ENCODE measurements around the gene PDK4. TPM values are rescaled to one million over a fixed set of nuclear protein-coding genes. Genes with fewer than 3 reads are reported as not detected.

PDK4 gene
- total RNA-seq, 2 donors from 2014 or later: 0.18 to 0.20 TPM

- ATAC-seq: no peak
- Mint-ChIP-seq H3K4me3 (peak overlapping the region; percentile 6), H3K27me3 (peaks cover 19% of the 10 kb centered on the region), H3K4me1 (no peaks in the 10 kb centered on the region), H3K27ac (no peak overlapping the region), H3K36me3 (ENCODE audit: low read depth) (no peaks in the 10 kb centered on the region)
- DNase-seq: no peak
- H3K9me3 ChIP-seq (ENCODE audit: control insufficient read depth, low read length, poor library complexity, severe bottlenecking): no peaks in the 10 kb centered on the region
These were observed 544 bp downstream of the PDK4 start for GRCh38 chr7:95595746-95596197.

GRCh38 chr7:95594185-95594584 is 2.1 kb downstream of the PDK4 start:
- Mint-ChIP-seq H3K4me1 (no peaks in the 10 kb centered on the region), H3K27ac (no peak overlapping the region), H3K27me3 (peaks cover 19% of the 10 kb centered on the region), H3K4me3 (no peak overlapping the region), H3K36me3 (ENCODE audit: low read depth) (no peaks in the 10 kb centered on the region)
- no peaks in the 10 kb centered on the region for H3K9me3 ChIP-seq (ENCODE audit: control insufficient read depth, low read length, poor library complexity, severe bottlenecking)
- ATAC-seq (no peak), DNase-seq (no peak)

- H3K36me3 Mint-ChIP-seq (ENCODE audit: low read depth): no peaks in the 10 kb centered on the region
- no peaks in the 10 kb centered on the region for H3K4me1 Mint-ChIP-seq
- DNase-seq: no peak
- no peak overlapping the region for H3K4me3 Mint-ChIP-seq
- peaks cover 18% of the 10 kb centered on the region for H3K27me3 Mint-ChIP-seq
- no peak overlapping the region for H3K27ac Mint-ChIP-seq
- no peaks in the 10 kb centered on the region for H3K9me3 ChIP-seq (ENCODE audit: control insufficient read depth, low read length, poor library complexity, severe bottlenecking)
- no peak for ATAC-seq
These were observed 3.0 kb downstream of the PDK4 start for GRCh38 chr7:95593343-95593742.

DNA sequence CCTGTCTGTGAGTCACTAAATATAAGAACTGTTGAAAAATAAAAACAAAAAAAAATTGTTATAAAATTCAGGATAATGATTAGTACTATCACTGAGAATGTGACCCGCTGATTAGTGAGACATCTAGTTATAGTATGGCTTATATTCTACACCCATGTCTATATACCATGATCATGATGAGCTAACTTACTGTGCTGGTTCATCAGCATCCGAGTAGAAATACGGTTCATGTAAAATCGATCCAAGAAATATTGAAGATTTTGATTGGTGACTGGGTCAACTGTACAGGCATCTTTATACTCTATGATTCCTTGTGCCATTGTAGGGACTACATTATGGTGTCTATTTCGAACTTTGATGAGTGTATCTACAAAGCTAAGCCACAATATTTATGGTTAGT is 3.7 kb downstream of the PDK4 start:
- H3K4me1 Mint-ChIP-seq: no peaks in the 10 kb centered on the region
- DNase-seq: no peak

DNA sequence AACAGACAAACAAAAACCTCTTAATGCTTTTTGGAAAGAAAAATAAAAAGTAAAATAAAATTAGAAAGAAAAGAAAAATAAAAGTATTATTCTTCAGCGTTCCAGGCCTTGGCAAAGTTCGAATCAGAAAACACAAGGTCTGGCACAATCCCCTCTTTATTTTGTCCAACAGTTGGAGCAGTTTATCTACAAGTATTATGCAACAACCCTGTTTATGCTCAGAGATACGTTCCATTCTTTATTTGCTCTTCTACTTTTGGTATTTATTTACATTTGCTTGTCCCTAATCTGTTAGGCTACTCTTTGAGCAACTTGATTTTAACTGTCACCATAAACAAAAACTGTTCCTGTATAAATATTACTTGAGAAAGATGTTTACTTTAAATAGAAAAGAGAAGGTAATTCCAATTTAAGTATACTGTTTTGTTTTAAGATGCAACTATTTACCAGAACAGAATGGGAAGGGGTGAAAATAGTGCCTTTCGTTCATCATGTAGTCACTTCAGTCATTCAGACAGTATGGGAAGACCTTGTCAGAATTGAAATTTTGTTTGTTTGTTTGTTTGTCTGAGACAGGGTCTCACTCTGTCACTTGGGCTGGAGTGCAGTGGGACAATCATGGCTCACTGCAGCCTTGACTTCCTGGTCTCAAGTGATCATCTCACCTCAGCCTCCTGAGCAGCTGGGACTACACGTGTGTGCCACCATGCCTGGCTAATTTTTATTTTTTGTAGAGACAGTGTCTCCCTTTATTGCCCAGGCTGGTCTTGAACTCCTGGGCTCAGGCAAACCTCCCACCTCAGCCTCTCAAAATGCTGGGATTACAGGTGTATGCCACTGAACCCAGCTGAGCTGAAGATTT is 5.7 kb downstream of the PDK4 start:
- H3K36me3 Mint-ChIP-seq (ENCODE audit: low read depth): no peaks in the 10 kb centered on the region
- no peak overlapping the region for H3K27ac Mint-ChIP-seq
- ATAC-seq: no peak
- no peak for DNase-seq
- peaks cover 9% of the 10 kb centered on the region for H3K27me3 Mint-ChIP-seq
- no peak overlapping the region for H3K4me3 Mint-ChIP-seq
- H3K4me1 Mint-ChIP-seq: no peaks in the 10 kb centered on the region
- no peaks in the 10 kb centered on the region for H3K9me3 ChIP-seq (ENCODE audit: control insufficient read depth, low read length, poor library complexity, severe bottlenecking)

More for the DNA sequence above, 3.7 kb downstream of the PDK4 start:
- no peak for ATAC-seq
- Mint-ChIP-seq H3K4me3 (no peak overlapping the region), H3K27ac (no peak overlapping the region), H3K36me3 (ENCODE audit: low read depth) (no peaks in the 10 kb centered on the region), H3K27me3 (peaks cover 12% of the 10 kb centered on the region)
- no peaks in the 10 kb centered on the region for H3K9me3 ChIP-seq (ENCODE audit: control insufficient read depth, low read length, poor library complexity, severe bottlenecking)

DNA sequence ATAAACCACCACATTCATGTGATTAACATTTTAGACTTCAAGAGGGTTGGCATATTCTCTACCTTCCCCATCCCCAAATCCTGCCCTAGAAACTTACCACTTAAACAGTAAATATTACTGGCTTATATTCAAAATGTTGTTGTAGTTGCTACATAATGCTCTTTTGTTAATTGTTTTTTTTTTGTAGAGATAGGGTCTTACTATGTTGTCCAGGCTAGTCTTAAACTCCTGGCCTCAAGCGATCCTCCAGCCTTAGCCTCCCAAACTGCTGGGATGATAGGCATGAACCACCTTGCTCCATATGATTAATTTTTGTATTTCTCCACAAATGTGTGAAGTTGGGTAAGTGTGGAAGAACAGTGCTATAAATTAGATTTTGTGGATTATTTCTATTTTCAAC is 6.5 kb downstream of the PDK4 start:
- Mint-ChIP-seq H3K36me3 (ENCODE audit: low read depth) (no peaks in the 10 kb centered on the region), H3K4me3 (no peak overlapping the region), H3K27me3 (peaks cover 4% of the 10 kb centered on the region), H3K27ac (no peak overlapping the region), H3K4me1 (no peaks in the 10 kb centered on the region)
- no peaks in the 10 kb centered on the region for H3K9me3 ChIP-seq (ENCODE audit: control insufficient read depth, low read length, poor library complexity, severe bottlenecking)
- ATAC-seq: no peak
- no peak for DNase-seq

- Mint-ChIP-seq H3K36me3 (ENCODE audit: low read depth) (no peaks in the 10 kb centered on the region), H3K27me3 (peaks cover 4% of the 10 kb centered on the region), H3K27ac (no peak overlapping the region)
These were observed 7.3 kb downstream of the PDK4 start for GRCh38 chr7:95589031-95589430.

DNA sequence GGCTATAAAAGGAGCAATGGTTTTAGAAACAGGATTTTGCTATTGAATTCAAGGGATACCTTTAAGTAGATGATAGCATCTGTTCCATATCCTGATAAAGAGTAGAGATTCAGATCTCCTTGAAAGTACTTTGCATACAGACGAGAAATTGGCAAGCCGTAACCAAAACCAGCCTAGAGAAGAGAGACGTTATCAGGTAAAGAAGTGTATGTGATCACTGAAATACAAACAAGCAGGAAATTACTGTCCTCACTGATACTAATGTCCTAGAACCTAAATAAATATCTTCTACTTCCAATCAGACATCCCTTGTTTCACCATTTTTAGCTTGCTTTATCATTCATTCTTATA is 9.4 kb downstream of the PDK4 start:
- no peak for ATAC-seq
- no peak for DNase-seq
- peaks cover 4% of the 10 kb centered on the region for H3K27me3 Mint-ChIP-seq
- H3K4me1 Mint-ChIP-seq: no peaks in the 10 kb centered on the region
- H3K9me3 ChIP-seq (ENCODE audit: control insufficient read depth, low read length, poor library complexity, severe bottlenecking): no peaks in the 10 kb centered on the region
- H3K27ac Mint-ChIP-seq: no peak overlapping the region
- no peak overlapping the region for H3K4me3 Mint-ChIP-seq
- H3K36me3 Mint-ChIP-seq (ENCODE audit: low read depth): no peaks in the 10 kb centered on the region

More at GRCh38 chr7:95589031-95589430, 7.3 kb downstream of the PDK4 start:
- no peaks in the 10 kb centered on the region for H3K4me1 Mint-ChIP-seq
- no peaks in the 10 kb centered on the region for H3K9me3 ChIP-seq (ENCODE audit: control insufficient read depth, low read length, poor library complexity, severe bottlenecking)
- ATAC-seq (no peak), DNase-seq (no peak)
- H3K4me3 Mint-ChIP-seq: no peak overlapping the region

DNA sequence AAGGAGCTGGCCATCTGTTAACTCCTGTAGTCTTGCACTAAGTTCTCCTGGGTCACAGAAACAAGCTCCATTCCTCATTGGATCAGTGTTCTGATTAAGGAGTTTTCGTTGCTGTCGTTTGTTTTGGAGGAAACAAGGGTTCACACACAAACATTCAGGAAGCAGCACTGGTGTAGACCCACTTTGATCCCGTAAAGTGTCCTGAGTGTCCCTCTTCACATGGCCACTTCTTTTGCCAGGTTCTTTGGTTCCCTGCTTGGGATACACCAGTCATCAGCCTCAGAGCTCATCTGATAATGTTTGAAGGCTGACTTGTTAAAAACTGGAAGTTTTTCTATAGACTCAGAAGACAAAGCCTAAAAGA is 10.9 kb downstream of the PDK4 start:
- Mint-ChIP-seq H3K4me3 (no peak overlapping the region), H3K36me3 (ENCODE audit: low read depth) (no peaks in the 10 kb centered on the region), H3K27ac (no peak overlapping the region), H3K4me1 (no peaks in the 10 kb centered on the region), H3K27me3 (peaks cover 4% of the 10 kb centered on the region)
- ATAC-seq: no peak
- no peak for DNase-seq
- no peaks in the 10 kb centered on the region for H3K9me3 ChIP-seq (ENCODE audit: control insufficient read depth, low read length, poor library complexity, severe bottlenecking)

- ATAC-seq (no peak), DNase-seq (no peak)
- no peaks in the 10 kb centered on the region for H3K4me1 Mint-ChIP-seq
- no peak overlapping the region for H3K27ac Mint-ChIP-seq
- no peak overlapping the region for H3K4me3 Mint-ChIP-seq
- no peaks in the 10 kb centered on the region for H3K9me3 ChIP-seq (ENCODE audit: control insufficient read depth, low read length, poor library complexity, severe bottlenecking)
- peaks cover 4% of the 10 kb centered on the region for H3K27me3 Mint-ChIP-seq
- H3K36me3 Mint-ChIP-seq (ENCODE audit: low read depth): no peaks in the 10 kb centered on the region
These were observed 11.4 kb downstream of the PDK4 start for GRCh38 chr7:95584769-95585425.

DNA sequence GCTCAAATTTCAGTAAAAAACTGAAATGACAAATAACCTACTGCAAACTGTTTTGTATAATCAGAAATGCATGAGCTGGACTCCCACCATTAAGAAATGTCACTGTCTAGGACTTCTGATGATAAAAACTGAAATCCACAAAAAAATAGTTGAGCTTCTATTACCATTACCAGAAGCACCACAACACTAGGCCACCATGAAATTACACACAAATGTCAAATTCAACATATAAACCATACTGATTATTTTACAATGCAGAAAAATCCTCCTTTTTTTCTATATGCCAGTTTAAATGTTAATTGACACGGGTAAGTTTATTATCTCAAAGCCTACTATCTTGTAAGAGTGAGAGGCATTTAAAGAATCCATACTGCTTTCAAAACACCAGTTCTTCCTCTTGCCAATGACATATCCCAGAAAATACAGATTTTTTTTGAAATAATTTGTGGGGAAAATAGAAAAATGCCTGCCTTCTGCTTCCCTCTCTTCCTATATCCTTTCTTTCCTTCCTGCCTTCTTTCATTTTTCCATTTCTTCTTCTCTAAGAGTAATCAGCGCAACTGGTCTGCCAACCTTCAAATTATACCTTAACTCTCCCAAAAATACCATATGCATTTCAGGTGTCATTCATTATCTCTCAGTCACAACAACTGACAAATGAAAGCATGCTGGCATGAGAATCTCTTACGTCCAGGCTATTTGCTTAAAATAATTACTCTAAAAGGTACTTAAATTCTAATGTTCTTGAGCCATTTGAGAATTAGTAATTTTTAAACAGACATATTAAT is 12.3 kb downstream of the PDK4 start:
- H3K27me3 Mint-ChIP-seq: peaks cover 4% of the 10 kb centered on the region
- H3K36me3 Mint-ChIP-seq (ENCODE audit: low read depth): no peaks in the 10 kb centered on the region
- no peak for DNase-seq
- H3K4me3 Mint-ChIP-seq: no peak overlapping the region
- no peaks in the 10 kb centered on the region for H3K4me1 Mint-ChIP-seq
- H3K27ac Mint-ChIP-seq: no peak overlapping the region
- no peak for ATAC-seq
- no peaks in the 10 kb centered on the region for H3K9me3 ChIP-seq (ENCODE audit: control insufficient read depth, low read length, poor library complexity, severe bottlenecking)

GRCh38 chr7:95582578-95583293 is 13.6 kb downstream of the PDK4 start:
- peaks cover 4% of the 10 kb centered on the region for H3K27me3 Mint-ChIP-seq
- H3K27ac Mint-ChIP-seq: no peak overlapping the region
- H3K4me3 Mint-ChIP-seq: no peak overlapping the region
- no peaks in the 10 kb centered on the region for H3K4me1 Mint-ChIP-seq
- ATAC-seq: no peak
- no peak for DNase-seq
- no peaks in the 10 kb centered on the region for H3K36me3 Mint-ChIP-seq (ENCODE audit: low read depth)
- H3K9me3 ChIP-seq (ENCODE audit: control insufficient read depth, low read length, poor library complexity, severe bottlenecking): no peaks in the 10 kb centered on the region

DNA sequence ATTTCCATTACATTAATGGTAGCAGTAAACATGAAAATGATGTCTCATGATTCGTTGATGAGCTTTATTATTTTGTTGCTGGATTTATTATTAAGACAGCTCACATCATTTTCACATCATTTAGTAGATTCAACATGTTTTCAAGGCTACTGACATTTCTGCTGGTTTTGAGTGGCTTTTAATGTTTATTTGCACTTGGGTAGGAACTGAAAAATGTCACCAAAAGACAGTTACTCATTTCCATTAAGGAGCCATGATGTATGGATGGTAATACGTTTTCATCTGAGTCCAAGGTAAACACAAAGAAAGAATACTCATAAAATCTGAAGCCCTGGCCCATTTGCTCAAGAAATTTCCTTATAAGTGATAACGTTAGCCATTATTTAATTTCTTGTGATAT is 14.8 kb downstream of the PDK4 start:
- H3K27me3 Mint-ChIP-seq: no peaks in the 10 kb centered on the region
- H3K4me1 Mint-ChIP-seq: no peaks in the 10 kb centered on the region
- DNase-seq (no peak), ATAC-seq (no peak)
- no peaks in the 10 kb centered on the region for H3K9me3 ChIP-seq (ENCODE audit: control insufficient read depth, low read length, poor library complexity, severe bottlenecking)
- no peak overlapping the region for H3K4me3 Mint-ChIP-seq
- no peaks in the 10 kb centered on the region for H3K36me3 Mint-ChIP-seq (ENCODE audit: low read depth)
- H3K27ac Mint-ChIP-seq: no peak overlapping the region

Data from T-helper 17 cell (primary cell).